Neural cell (in vitro differentiated cells): ENCODE results near the gene TSR2.

Experiments
- EP300 ChIP-seq: fragments of 450-650 bp; conservative IDR thresholded peaks from 2 replicates; pipeline ENCODE4 v1.6.1; 2014; ENCODE audit warnings: antibody characterized with exemption, mild to moderate bottlenecking, moderate library complexity; ENCODE audit not compliant: poor library complexity, severe bottlenecking
- EZH2 ChIP-seq: fragments of 200-600, 300-800 bp; shearing (Covaris generic), sonication (generic); IDR thresholded peaks from 2 replicates; pipeline ENCODE4 v1.6.1; 2014; ENCODE audit warnings: antibody characterized with exemption, low read length, borderline replicate concordance, mild to moderate bottlenecking; ENCODE audit not compliant: insufficient read depth, poor library complexity, severe bottlenecking
- MXI1 ChIP-seq: fragments of 450-650 bp; conservative IDR thresholded peaks from 2 replicates; pipeline ENCODE4 v1.6.1; 2014; ENCODE audit warnings: antibody characterized with exemption, mild to moderate bottlenecking; ENCODE audit not compliant: poor library complexity, severe bottlenecking
- POLR2AphosphoS5 ChIP-seq: IDR thresholded peaks from 2 replicates; pipeline ENCODE4 v1.6.1; 2012
- RAD21 ChIP-seq: fragments of 450-650 bp; conservative IDR thresholded peaks from 2 replicates; pipeline ENCODE4 v1.6.1; 2014; ENCODE audit warnings: antibody characterized with exemption, mild to moderate bottlenecking, moderate library complexity
- TAF1 ChIP-seq: IDR thresholded peaks from 2 replicates; pipeline ENCODE4 v1.6.1; 2012; ENCODE audit warnings: low read depth
- TF ChIP-seq, protein P1 (sequence below): fragments of 450-650 bp; IDR thresholded peaks from 2 replicates; pipeline ENCODE4 v1.5.1; 2014; ENCODE audit warnings: antibody characterized with exemption, mild to moderate bottlenecking, moderate library complexity; ENCODE audit not compliant: poor library complexity, severe bottlenecking
- TF ChIP-seq, protein P2 (sequence below): IDR thresholded peaks from 2 replicates; pipeline ENCODE4 v1.6.1; 2012; ENCODE audit warnings: borderline replicate concordance

DNA sequence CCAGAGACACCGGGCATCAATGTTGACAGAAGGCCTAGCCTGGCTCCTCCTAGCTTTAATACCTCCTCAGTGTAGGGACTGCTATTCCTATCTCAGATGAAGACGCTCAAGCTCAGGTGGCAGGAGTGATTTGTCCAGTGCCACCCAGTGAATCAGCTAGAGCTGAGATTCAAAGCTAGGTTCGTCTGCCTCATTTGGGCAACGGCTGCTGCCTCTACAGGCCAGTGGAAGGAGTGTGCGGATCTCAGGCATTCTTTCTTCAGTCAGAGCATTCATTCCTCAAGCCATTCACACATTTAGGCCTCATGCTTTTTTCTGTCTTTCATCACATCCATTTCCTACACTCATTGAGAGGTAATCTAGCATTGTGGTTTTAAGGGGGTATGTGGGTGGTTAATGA is 7.3 kb downstream of the TSR2 start:
- TF ChIP-seq, protein P1, sequence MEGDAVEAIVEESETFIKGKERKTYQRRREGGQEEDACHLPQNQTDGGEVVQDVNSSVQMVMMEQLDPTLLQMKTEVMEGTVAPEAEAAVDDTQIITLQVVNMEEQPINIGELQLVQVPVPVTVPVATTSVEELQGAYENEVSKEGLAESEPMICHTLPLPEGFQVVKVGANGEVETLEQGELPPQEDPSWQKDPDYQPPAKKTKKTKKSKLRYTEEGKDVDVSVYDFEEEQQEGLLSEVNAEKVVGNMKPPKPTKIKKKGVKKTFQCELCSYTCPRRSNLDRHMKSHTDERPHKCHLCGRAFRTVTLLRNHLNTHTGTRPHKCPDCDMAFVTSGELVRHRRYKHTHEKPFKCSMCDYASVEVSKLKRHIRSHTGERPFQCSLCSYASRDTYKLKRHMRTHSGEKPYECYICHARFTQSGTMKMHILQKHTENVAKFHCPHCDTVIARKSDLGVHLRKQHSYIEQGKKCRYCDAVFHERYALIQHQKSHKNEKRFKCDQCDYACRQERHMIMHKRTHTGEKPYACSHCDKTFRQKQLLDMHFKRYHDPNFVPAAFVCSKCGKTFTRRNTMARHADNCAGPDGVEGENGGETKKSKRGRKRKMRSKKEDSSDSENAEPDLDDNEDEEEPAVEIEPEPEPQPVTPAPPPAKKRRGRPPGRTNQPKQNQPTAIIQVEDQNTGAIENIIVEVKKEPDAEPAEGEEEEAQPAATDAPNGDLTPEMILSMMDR, result no peak
- TF ChIP-seq RAD21, result no peak
- no peak for TF ChIP-seq MXI1
- no peak for TF ChIP-seq EZH2
- TF ChIP-seq TAF1, result no peak
- no peak for TF ChIP-seq EP300
- TF ChIP-seq, protein P2, sequence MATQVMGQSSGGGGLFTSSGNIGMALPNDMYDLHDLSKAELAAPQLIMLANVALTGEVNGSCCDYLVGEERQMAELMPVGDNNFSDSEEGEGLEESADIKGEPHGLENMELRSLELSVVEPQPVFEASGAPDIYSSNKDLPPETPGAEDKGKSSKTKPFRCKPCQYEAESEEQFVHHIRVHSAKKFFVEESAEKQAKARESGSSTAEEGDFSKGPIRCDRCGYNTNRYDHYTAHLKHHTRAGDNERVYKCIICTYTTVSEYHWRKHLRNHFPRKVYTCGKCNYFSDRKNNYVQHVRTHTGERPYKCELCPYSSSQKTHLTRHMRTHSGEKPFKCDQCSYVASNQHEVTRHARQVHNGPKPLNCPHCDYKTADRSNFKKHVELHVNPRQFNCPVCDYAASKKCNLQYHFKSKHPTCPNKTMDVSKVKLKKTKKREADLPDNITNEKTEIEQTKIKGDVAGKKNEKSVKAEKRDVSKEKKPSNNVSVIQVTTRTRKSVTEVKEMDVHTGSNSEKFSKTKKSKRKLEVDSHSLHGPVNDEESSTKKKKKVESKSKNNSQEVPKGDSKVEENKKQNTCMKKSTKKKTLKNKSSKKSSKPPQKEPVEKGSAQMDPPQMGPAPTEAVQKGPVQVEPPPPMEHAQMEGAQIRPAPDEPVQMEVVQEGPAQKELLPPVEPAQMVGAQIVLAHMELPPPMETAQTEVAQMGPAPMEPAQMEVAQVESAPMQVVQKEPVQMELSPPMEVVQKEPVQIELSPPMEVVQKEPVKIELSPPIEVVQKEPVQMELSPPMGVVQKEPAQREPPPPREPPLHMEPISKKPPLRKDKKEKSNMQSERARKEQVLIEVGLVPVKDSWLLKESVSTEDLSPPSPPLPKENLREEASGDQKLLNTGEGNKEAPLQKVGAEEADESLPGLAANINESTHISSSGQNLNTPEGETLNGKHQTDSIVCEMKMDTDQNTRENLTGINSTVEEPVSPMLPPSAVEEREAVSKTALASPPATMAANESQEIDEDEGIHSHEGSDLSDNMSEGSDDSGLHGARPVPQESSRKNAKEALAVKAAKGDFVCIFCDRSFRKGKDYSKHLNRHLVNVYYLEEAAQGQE, result no peak
- TF ChIP-seq POLR2AphosphoS5, result no peak
